Testis (tissue), 3 donors: Measurements from ENCODE around the gene TNS3. TPM values are rescaled to one million over a fixed set of nuclear protein-coding genes. Genes with fewer than 3 reads are reported as not detected.

Experiments used
- DNase-seq: peaks from one replicate; pipeline ENCODE4 v3.0.0-alpha.2; 2019
- H3K27ac ChIP-seq, 2 donors: fragments of 200-600 bp; sonication (generic); one replicate each; pipeline ENCODE4 v1.5.1; 2019
- H3K27me3 ChIP-seq: fragments of 200-600 bp; sonication (generic); one replicate; pipeline ENCODE4 v1.5.1; 2019
- H3K36me3 ChIP-seq: fragments of 200-600 bp; sonication (generic); one replicate; pipeline ENCODE4 v1.5.1; 2017; ENCODE audit warnings: low read depth; ENCODE audit errors: missing control alignments
- H3K4me1 ChIP-seq: fragments of 200-600 bp; sonication (generic); one replicate; pipeline ENCODE4 v1.5.1; 2019
- H3K4me3 ChIP-seq, 2 donors: fragments of 200-600 bp; sonication (generic); one replicate each; pipeline ENCODE4 v1.5.1; 2017 to 2019
- H3K9me3 ChIP-seq: fragments of 200-600 bp; sonication (generic); one replicate; pipeline ENCODE4 v1.5.1; 2017
- POLR2A ChIP-seq: fragments of 450-650 bp; IDR thresholded peaks from one replicate; pipeline ENCODE4 v1.6.1; 2017; ENCODE audit warnings: antibody characterized with exemption, mild to moderate bottlenecking, moderate library complexity
- WGBS, 2 donors: methylation state at CpG; one replicate each; pipeline ENCODE4 v1.1.5; 2018; 5-methylcytosine and 5-hydroxymethylcytosine counted together
- intact Hi-C: fragments of 100-400 bp; cut with DNase I; formaldehyde crosslinking; loops from one replicate; pipeline ENCODE4 v1.15.1; 2023; ENCODE audit warnings: low total_unique reads
- polyA plus RNA-seq: library from polyadenylated mRNA; stranded (reverse); fragments of 350-450 nt; fragmentation: Illumina TruSeq; extraction: RNeasy Lipid Tissue Mini Kit (QIAGEN cat#74804); gene quantifications from one replicate; pipeline ENCODE4 v1.2.3, GENCODE V29; 2014; ENCODE audit warnings: low read depth, low replicate concordance; ENCODE audit not compliant: insufficient read depth
- total RNA-seq, 2 donors: library from RNA; depleted of rRNA; stranded (reverse); fragments of >200 nt; gene quantifications; one replicate each; pipeline ENCODE4 v1.2.3, GENCODE V29; 2016
- TF ChIP-seq, protein P1 (sequence below), 3 experiments: fragments of 450-650 bp in 2 of 3; fragments of 200-600 bp in 1 of 3; sonication (generic) in 1 of 3; IDR thresholded peaks; one replicate each; pipeline ENCODE4 v1.5.1; 2016 to 2019; ENCODE audit warnings: antibody characterized with exemption in 3 of 3, mild to moderate bottlenecking in 2 of 3, moderate library complexity in 1 of 3

TNS3 gene
- total and polyA plus RNA-seq, 3 donors from 2014 or later, result 28.5 to 93.5 (median 60.0) TPM

DNA sequence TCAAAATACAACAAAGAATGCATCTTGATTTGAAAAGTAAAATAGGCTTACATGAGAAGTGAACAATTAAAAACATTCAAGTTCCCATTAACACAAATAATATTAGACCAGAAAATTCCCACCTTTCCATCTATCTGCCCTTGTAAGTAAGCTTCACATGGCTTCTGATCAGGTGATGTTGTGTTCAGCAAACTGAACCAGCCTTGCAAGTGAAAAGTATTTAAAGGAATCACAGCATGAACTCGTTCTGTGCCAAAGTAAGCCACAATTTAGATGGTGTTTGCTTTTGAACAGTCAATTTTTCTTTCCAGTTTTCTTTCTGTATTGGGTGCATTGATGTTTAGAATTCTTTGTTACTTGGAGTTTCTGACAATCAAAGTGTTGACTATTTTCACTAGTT is 347.9 kb downstream of the TNS3 start:
- Histone ChIP-seq H3K9me3 (no peaks in the 10 kb centered on the region), H3K4me1 (peaks cover 7% of the 10 kb centered on the region), H3K4me3 (no peak overlapping the region), H3K27me3 (no peaks in the 10 kb centered on the region), H3K27ac (no peak overlapping the region), H3K36me3 (no peaks in the 10 kb centered on the region)
- WGBS, 2 donors, result 60 to 83% methylated on average over 1 of the region's 1 CpG
- DNase-seq, result no peak
- no peak for TF ChIP-seq POLR2A
- TF ChIP-seq, protein P1, sequence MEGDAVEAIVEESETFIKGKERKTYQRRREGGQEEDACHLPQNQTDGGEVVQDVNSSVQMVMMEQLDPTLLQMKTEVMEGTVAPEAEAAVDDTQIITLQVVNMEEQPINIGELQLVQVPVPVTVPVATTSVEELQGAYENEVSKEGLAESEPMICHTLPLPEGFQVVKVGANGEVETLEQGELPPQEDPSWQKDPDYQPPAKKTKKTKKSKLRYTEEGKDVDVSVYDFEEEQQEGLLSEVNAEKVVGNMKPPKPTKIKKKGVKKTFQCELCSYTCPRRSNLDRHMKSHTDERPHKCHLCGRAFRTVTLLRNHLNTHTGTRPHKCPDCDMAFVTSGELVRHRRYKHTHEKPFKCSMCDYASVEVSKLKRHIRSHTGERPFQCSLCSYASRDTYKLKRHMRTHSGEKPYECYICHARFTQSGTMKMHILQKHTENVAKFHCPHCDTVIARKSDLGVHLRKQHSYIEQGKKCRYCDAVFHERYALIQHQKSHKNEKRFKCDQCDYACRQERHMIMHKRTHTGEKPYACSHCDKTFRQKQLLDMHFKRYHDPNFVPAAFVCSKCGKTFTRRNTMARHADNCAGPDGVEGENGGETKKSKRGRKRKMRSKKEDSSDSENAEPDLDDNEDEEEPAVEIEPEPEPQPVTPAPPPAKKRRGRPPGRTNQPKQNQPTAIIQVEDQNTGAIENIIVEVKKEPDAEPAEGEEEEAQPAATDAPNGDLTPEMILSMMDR (IDR thresholded peaks at IDR 0.05), result no peak
- intact Hi-C loops, result no loop called here

DNA sequence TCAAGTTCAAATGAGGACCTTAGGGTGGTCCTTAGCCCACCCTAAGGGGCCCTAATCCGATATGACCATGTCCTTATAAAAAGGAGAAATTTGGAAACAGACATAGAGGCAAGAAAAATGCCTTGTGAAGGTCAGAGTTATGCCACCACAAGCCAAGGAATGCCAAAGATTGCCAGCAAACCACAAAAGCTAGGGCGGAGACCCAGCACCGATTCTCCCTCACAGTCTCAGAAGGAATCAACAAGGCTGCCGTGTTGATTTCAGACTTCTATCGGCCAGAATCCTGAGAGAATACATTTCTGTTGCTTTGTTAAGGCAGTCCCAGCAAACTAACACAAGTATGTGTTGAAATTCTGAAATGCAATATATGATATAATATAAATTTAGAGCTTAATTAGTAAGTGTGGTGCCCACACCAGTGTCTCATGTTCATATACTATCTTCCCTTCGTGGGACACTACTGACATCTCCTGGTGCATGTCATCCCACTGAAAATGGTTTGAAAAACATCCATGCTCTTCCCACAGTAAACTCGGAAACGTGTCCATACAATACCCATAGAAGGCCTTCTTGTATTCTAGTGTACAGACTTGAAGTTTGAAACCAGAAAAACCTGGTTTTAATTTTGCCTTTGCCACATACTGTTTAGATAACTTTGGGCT is 349.0 kb downstream of the TNS3 start:
- H3K27ac ChIP-seq, result no peak overlapping the region
- H3K27me3 ChIP-seq, result no peaks in the 10 kb centered on the region
- H3K4me3 ChIP-seq, result no peak overlapping the region
- no peaks in the 10 kb centered on the region for H3K36me3 ChIP-seq
- H3K4me1 ChIP-seq, result no peaks in the 10 kb centered on the region
- TF ChIP-seq, protein P1 (IDR thresholded peaks at IDR 0.05), result no peak
- no peak for TF ChIP-seq POLR2A
- DNase-seq, result no peak
- intact Hi-C loops, result no loop called here
- no peaks in the 10 kb centered on the region for H3K9me3 ChIP-seq
- 89 to 96% methylated on average over 8 of the region's 8 CpGs for WGBS, 2 donors

DNA sequence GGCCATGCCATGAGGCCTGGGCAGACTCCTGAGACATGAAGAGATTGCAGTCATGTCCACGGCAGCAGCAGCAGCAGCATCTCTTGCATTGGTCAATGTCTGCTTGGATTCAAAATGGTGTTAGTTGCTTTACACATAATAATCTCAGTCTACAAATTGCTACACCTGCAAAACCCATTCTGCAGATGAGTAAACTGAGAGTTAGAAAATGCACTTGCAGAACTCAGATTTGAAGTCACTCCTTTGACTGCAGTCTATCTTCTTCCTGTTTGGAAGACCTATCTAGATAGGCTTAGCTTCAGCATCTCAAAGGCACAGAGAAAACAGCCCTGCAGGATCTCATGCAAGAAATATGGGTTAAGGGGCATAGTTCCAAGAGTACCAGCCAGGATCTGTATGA is 350.3 kb downstream of the TNS3 start:
- Histone ChIP-seq H3K27ac (no peak overlapping the region), H3K9me3 (no peaks in the 10 kb centered on the region), H3K4me1 (no peaks in the 10 kb centered on the region), H3K27me3 (no peaks in the 10 kb centered on the region), H3K36me3 (no peaks in the 10 kb centered on the region), H3K4me3 (no peak overlapping the region)
- intact Hi-C loops, result no loop called here
- no peak for DNase-seq
- TF ChIP-seq, protein P1 (IDR thresholded peaks at IDR 0.05), result no peak
- no peak for TF ChIP-seq POLR2A
- 71 to 94% methylated on average over 1 of the region's 1 CpG for WGBS, 2 donors

DNA sequence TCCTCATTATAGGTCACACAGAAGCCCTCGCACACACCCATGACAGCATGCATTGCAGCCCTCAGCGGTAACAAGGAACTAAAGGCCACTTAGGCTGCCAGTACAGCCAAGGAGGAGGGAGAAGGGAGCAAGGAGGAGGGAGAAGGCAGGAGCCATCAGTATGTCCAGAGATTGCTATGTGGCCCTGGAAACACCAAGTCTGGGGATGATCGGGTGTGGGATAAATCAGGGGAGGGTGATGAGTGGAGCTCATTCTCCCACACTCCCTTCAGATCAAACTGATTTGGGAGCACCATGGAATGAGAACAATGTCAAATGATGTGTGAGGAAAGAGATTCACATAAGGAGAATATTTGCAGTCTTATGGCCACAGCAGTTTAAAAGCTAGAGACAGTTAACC is 350.9 kb downstream of the TNS3 start:
- Histone ChIP-seq H3K4me1 (no peaks in the 10 kb centered on the region), H3K9me3 (no peaks in the 10 kb centered on the region), H3K27ac (no peak overlapping the region), H3K36me3 (no peaks in the 10 kb centered on the region), H3K4me3 (no peak overlapping the region), H3K27me3 (no peaks in the 10 kb centered on the region)
- DNase-seq, result no peak
- no peak for TF ChIP-seq POLR2A
- TF ChIP-seq, protein P1 (IDR thresholded peaks at IDR 0.05), result no peak
- intact Hi-C loops, result no loop called here
- 76 to 81% methylated on average over 3 of the region's 3 CpGs for WGBS, 2 donors

DNA sequence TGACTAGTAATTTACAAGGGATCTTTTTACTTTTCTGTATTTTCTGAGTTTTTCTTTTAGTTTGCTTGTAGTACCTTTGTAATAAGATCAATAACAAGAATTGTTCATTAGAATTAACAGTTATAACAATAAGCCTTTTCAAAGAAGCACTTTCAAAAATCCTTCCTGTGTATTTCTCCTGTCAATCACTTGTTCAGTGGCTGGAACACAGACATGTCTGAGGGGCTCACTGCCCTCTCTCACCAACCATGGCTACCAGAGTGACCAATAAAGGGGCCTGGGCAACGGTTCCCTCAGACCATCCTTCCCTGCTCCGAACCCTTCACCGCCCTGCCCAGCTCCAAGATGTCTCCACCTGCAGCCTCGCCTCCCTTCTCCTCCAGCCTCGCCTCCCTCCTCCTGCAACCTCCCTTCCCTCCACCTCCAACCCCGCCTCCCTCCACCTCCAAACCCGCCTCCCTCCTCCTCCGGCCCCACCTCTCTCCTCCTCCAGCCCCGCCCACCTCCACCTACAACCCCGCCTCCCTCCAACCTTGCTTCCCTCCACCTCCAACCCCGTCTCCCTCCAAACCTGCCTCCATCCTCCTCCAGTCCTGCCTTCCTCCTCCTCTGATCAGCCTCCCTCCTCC is 353.4 kb downstream of the TNS3 start:
- WGBS, 2 donors, result 77 to 86% methylated on average over 11 of the region's 11 CpGs
- H3K9me3 ChIP-seq, result no peaks in the 10 kb centered on the region
- H3K27me3 ChIP-seq, result no peaks in the 10 kb centered on the region
- intact Hi-C loops, result no loop called here
- DNase-seq, result no peak
- no peak for TF ChIP-seq POLR2A
- TF ChIP-seq, protein P1 (IDR thresholded peaks at IDR 0.05), result no peak
- H3K36me3 ChIP-seq, result no peaks in the 10 kb centered on the region
- no peak overlapping the region for H3K27ac ChIP-seq
- H3K4me1 ChIP-seq, result no peaks in the 10 kb centered on the region
- no peak overlapping the region for H3K4me3 ChIP-seq
